ENCODE results near the gene ETV4. TPM values are rescaled to one million over a fixed set of nuclear protein-coding genes. Genes with fewer than 3 reads are reported as not detected.

The ETV4 gene
- total RNA-seq, 1 donor from 2014 or later, result 5.6 TPM

- Mint-ChIP-seq H3K27ac (peak overlapping the region; percentile 17), H3K4me1 (peaks cover 34% of the 10 kb centered on the region), H3K4me3 (no peak overlapping the region), H3K9me3 (no peaks in the 10 kb centered on the region), H3K27me3 (ENCODE audit: low read depth) (peaks cover 2% of the 10 kb centered on the region), H3K36me3 (no peaks in the 10 kb centered on the region)
- peak; percentile 96 for TF ChIP-seq CTCF (IDR thresholded peaks at IDR 0.05; ENCODE audit: unreplicated experiment)
- DNase-seq (ENCODE audit: low spot score in 2 of 2, unreplicated experiment in 2 of 2), result peak; percentile 51 to 82
Observed at GRCh38 chr17:43576563-43577229, 30.6 kb upstream of the ETV4 start.

GRCh38 chr17:43574896-43575525 lies 28.9 kb upstream of the ETV4 start:
- no peak for DNase-seq (ENCODE audit: low spot score in 2 of 2, unreplicated experiment in 2 of 2)
- TF ChIP-seq CTCF (IDR thresholded peaks at IDR 0.05; ENCODE audit: unreplicated experiment), result no peak
- Mint-ChIP-seq H3K4me1 (peaks cover 28% of the 10 kb centered on the region), H3K9me3 (no peaks in the 10 kb centered on the region), H3K4me3 (no peak overlapping the region), H3K27ac (no peak overlapping the region), H3K36me3 (no peaks in the 10 kb centered on the region), H3K27me3 (ENCODE audit: low read depth) (peaks cover 2% of the 10 kb centered on the region)

GRCh38 chr17:43574348-43574747 lies 28.2 kb upstream of the ETV4 start:
- H3K4me1 Mint-ChIP-seq, result peaks cover 22% of the 10 kb centered on the region
- no peak overlapping the region for H3K27ac Mint-ChIP-seq
- no peaks in the 10 kb centered on the region for H3K9me3 Mint-ChIP-seq
- DNase-seq (ENCODE audit: low spot score in 2 of 2, unreplicated experiment in 2 of 2), result no peak
- H3K36me3 Mint-ChIP-seq, result no peaks in the 10 kb centered on the region
- TF ChIP-seq CTCF (IDR thresholded peaks at IDR 0.05; ENCODE audit: unreplicated experiment), result no peak
- H3K4me3 Mint-ChIP-seq, result no peak overlapping the region
- H3K27me3 Mint-ChIP-seq (ENCODE audit: low read depth), result peaks cover 2% of the 10 kb centered on the region

GRCh38 chr17:43573579-43574321 lies 27.6 kb upstream of the ETV4 start:
- Mint-ChIP-seq H3K9me3 (no peaks in the 10 kb centered on the region), H3K27me3 (ENCODE audit: low read depth) (peaks cover 2% of the 10 kb centered on the region), H3K27ac (no peak overlapping the region), H3K4me1 (peaks cover 16% of the 10 kb centered on the region), H3K36me3 (no peaks in the 10 kb centered on the region), H3K4me3 (no peak overlapping the region)
- TF ChIP-seq CTCF (IDR thresholded peaks at IDR 0.05; ENCODE audit: unreplicated experiment), result no peak
- DNase-seq (ENCODE audit: low spot score in 2 of 2, unreplicated experiment in 2 of 2), result no peak

GRCh38 chr17:43572368-43572980 lies 26.3 kb upstream of the ETV4 start:
- Mint-ChIP-seq H3K27me3 (ENCODE audit: low read depth) (peaks cover 2% of the 10 kb centered on the region), H3K9me3 (no peaks in the 10 kb centered on the region), H3K36me3 (no peaks in the 10 kb centered on the region), H3K4me1 (peaks cover 7% of the 10 kb centered on the region), H3K4me3 (no peak overlapping the region), H3K27ac (no peak overlapping the region)
- no peak for DNase-seq (ENCODE audit: low spot score in 2 of 2, unreplicated experiment in 2 of 2)
- no peak for TF ChIP-seq CTCF (IDR thresholded peaks at IDR 0.05; ENCODE audit: unreplicated experiment)
